MM.1S (cell line): ENCODE measurements around the gene STARD4.

Experiments
- DNase-seq: peaks from one replicate; pipeline ENCODE4 v3.0.0-alpha.2; 2015
- H2AFZ ChIP-seq: fragments of 300-600 bp; sonication (generic); 2 replicates; pipeline ENCODE4 v1.6.0; 2016; ENCODE audit warnings: antibody characterized with exemption, low read length
- H3F3A ChIP-seq: fragments of 300-600 bp; sonication (generic); 2 replicates; pipeline ENCODE4 v1.6.1; 2016; ENCODE audit warnings: mild to moderate bottlenecking, antibody characterized with exemption, low read length, moderate library complexity, mixed read lengths; ENCODE audit not compliant: insufficient read depth
- H3K27ac ChIP-seq: fragments of 300-600 bp; sonication (generic); 2 replicates; pipeline ENCODE4 v1.5.1; 2016; ENCODE audit warnings: mild to moderate bottlenecking, low read length
- H3K27me3 ChIP-seq: fragments of 300-600 bp; sonication (generic); replicated peaks from 2 replicates; pipeline ENCODE4 v1.6.0; 2016; ENCODE audit warnings: low read length; ENCODE audit not compliant: insufficient read depth
- H3K36me3 ChIP-seq: fragments of 300-600 bp; sonication (generic); replicated peaks from 2 replicates; pipeline ENCODE4 v1.6.1; 2016; ENCODE audit warnings: mild to moderate bottlenecking, low read length, mixed read lengths; ENCODE audit not compliant: insufficient read depth
- H3K4me1 ChIP-seq: fragments of 300-600 bp; sonication (generic); 2 replicates; pipeline ENCODE4 v1.6.1; 2016; ENCODE audit warnings: low read length, mixed read lengths
- H3K4me2 ChIP-seq: fragments of 300-600 bp; sonication (generic); 2 replicates; pipeline ENCODE4 v1.6.0; 2016; ENCODE audit warnings: low read depth, low read length
- H3K4me3 ChIP-seq: fragments of 300-600 bp; sonication (generic); 2 replicates; pipeline ENCODE4 v1.5.1; 2016; ENCODE audit warnings: low read length, mixed read lengths
- H3K79me2 ChIP-seq: fragments of 300-600 bp; sonication (generic); 2 replicates; pipeline ENCODE4 v1.6.1; 2016; ENCODE audit warnings: mixed run types, low read length, mixed read lengths
- H3K9ac ChIP-seq: fragments of 300-600 bp; sonication (generic); 2 replicates; pipeline ENCODE4 v1.6.1; 2016; ENCODE audit warnings: low read length, mixed read lengths
- H3K9me2 ChIP-seq: fragments of 300-600 bp; sonication (generic); replicated peaks from 2 replicates; pipeline ENCODE4 v1.6.1; 2016; ENCODE audit warnings: mild to moderate bottlenecking, low read length, mixed read lengths; ENCODE audit not compliant: insufficient read depth
- H3K9me3 ChIP-seq: fragments of 300-600 bp; sonication (generic); replicated peaks from 2 replicates; pipeline ENCODE4 v1.6.1; 2016; ENCODE audit warnings: mild to moderate bottlenecking, low read length, mixed read lengths; ENCODE audit not compliant: insufficient read depth
- H4K20me1 ChIP-seq: fragments of 300-600 bp; sonication (generic); 2 replicates; pipeline ENCODE4 v1.6.1; 2016; ENCODE audit warnings: mild to moderate bottlenecking, low read length, moderate library complexity, mixed read lengths; ENCODE audit not compliant: insufficient read depth
- EZH2 ChIP-seq: fragments of 300-600 bp; sonication (generic); optimal IDR thresholded peaks from 2 replicates; pipeline ENCODE3; 2017; ENCODE audit warnings: low read depth, mild to moderate bottlenecking, antibody characterized with exemption, low read length, mixed read lengths
- EZH2phosphoT487 ChIP-seq: fragments of 300-600 bp; sonication (generic); IDR thresholded peaks from 2 replicates; pipeline ENCODE4 v1.6.1; 2018; ENCODE audit warnings: antibody characterized with exemption, low read length
- TF ChIP-seq, protein P1 (sequence below): fragments of 300-600 bp; sonication (generic); IDR thresholded peaks from 2 replicates; pipeline ENCODE4 v1.5.1; 2016; ENCODE audit warnings: antibody characterized with exemption, low read length, mixed read lengths

The STARD4 gene

DNA sequence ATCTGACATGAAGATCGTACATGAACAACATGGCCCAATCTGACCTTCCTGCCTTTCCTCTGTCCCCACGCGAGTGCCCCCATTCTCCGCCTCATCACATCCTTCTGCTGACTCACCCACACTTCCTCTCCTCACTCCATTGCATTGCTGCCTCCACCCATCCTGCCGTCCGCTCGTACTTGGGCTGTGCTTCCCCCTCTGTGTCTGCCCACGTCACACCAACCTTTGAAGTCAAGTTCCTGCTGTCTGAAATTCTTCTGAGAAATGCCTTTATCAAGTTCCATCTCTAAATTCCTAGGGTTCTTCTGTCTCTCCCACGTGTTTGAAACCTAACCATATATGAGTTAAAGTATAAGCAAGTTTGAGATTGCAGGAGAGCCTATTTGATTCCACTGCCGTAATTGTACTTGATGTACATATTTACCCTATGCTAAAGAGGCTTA lies 18.0 kb upstream of the STARD4 start:
- H2AFZ ChIP-seq: no peak overlapping the region
- H3F3A ChIP-seq: no peaks in the 10 kb centered on the region
- no peak overlapping the region for H3K4me2 ChIP-seq
- no peak overlapping the region for H3K27ac ChIP-seq
- DNase-seq: no peak
- H3K4me1 ChIP-seq: no peaks in the 10 kb centered on the region
- H3K4me3 ChIP-seq: no peak overlapping the region
- H3K9ac ChIP-seq: no peak overlapping the region
- TF ChIP-seq EZH2phosphoT487: no peak
- TF ChIP-seq EZH2: no peak
- no peaks in the 10 kb centered on the region for H3K36me3 ChIP-seq
- H4K20me1 ChIP-seq: no peaks in the 10 kb centered on the region
- no peaks in the 10 kb centered on the region for H3K27me3 ChIP-seq
- no peaks in the 10 kb centered on the region for H3K9me2 ChIP-seq
- no peaks in the 10 kb centered on the region for H3K79me2 ChIP-seq
- no peaks in the 10 kb centered on the region for H3K9me3 ChIP-seq

DNA sequence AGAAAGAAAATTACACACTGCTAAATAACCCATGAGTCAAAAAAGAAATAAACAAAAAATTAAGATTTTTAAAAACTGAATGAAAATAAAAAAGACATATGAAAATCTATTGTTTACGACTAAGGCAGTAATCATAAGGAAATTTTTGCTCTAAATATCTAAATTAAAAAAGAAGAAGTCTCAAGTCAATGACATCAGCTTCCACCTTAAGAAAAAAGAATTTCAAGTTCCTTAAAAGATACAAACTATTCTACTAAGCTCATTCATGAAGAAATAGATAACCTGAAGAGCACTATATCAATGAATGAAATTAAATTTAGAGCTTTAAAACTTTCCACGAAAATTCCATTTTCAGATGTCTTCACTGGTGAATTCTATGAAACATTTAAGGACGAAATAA lies 15.7 kb upstream of the STARD4 start:
- Histone ChIP-seq H3K4me2 (no peak overlapping the region), H3K27me3 (no peaks in the 10 kb centered on the region), H3F3A (no peaks in the 10 kb centered on the region), H3K4me3 (no peak overlapping the region), H2AFZ (no peak overlapping the region), H3K9me3 (no peaks in the 10 kb centered on the region), H3K79me2 (no peaks in the 10 kb centered on the region), H3K4me1 (no peaks in the 10 kb centered on the region), H3K36me3 (no peaks in the 10 kb centered on the region), H3K9ac (no peak overlapping the region), H3K27ac (no peak overlapping the region), H4K20me1 (no peaks in the 10 kb centered on the region), H3K9me2 (no peaks in the 10 kb centered on the region)
- no peak for DNase-seq
- TF ChIP-seq, protein P1, sequence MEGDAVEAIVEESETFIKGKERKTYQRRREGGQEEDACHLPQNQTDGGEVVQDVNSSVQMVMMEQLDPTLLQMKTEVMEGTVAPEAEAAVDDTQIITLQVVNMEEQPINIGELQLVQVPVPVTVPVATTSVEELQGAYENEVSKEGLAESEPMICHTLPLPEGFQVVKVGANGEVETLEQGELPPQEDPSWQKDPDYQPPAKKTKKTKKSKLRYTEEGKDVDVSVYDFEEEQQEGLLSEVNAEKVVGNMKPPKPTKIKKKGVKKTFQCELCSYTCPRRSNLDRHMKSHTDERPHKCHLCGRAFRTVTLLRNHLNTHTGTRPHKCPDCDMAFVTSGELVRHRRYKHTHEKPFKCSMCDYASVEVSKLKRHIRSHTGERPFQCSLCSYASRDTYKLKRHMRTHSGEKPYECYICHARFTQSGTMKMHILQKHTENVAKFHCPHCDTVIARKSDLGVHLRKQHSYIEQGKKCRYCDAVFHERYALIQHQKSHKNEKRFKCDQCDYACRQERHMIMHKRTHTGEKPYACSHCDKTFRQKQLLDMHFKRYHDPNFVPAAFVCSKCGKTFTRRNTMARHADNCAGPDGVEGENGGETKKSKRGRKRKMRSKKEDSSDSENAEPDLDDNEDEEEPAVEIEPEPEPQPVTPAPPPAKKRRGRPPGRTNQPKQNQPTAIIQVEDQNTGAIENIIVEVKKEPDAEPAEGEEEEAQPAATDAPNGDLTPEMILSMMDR: no peak
- TF ChIP-seq EZH2phosphoT487 (no peak), EZH2 (no peak)

DNA sequence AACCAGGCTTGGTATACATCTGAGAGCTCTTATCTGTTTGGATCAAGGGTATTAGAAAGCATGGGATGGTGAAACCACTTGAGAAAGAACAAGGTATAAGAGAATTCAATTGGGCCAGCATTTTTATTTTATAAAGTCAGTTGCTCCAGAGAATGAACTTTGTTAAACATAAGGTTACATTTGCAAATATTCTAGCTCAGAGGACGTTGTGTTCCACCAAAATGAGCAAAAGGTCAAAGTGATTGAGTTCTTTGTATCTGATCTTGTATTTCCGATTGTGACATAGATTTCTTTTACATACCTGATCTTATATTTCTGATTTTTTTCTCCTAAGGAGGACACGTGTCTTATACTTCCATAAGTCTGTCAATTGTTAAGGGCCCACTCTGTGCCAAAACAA lies 8.6 kb upstream of the STARD4 start:
- no peaks in the 10 kb centered on the region for H3K79me2 ChIP-seq
- H3K27me3 ChIP-seq: no peaks in the 10 kb centered on the region
- H3K9ac ChIP-seq: no peak overlapping the region
- no peaks in the 10 kb centered on the region for H3F3A ChIP-seq
- no peak overlapping the region for H3K27ac ChIP-seq
- no peaks in the 10 kb centered on the region for H3K4me1 ChIP-seq
- no peaks in the 10 kb centered on the region for H3K9me2 ChIP-seq
- TF ChIP-seq EZH2phosphoT487 (no peak), EZH2 (no peak)
- TF ChIP-seq, protein P1: no peak
- H3K4me2 ChIP-seq: no peak overlapping the region
- no peak overlapping the region for H3K4me3 ChIP-seq
- H3K9me3 ChIP-seq: no peaks in the 10 kb centered on the region
- no peaks in the 10 kb centered on the region for H3K36me3 ChIP-seq
- H4K20me1 ChIP-seq: no peaks in the 10 kb centered on the region
- no peak overlapping the region for H2AFZ ChIP-seq
- no peak for DNase-seq

DNA sequence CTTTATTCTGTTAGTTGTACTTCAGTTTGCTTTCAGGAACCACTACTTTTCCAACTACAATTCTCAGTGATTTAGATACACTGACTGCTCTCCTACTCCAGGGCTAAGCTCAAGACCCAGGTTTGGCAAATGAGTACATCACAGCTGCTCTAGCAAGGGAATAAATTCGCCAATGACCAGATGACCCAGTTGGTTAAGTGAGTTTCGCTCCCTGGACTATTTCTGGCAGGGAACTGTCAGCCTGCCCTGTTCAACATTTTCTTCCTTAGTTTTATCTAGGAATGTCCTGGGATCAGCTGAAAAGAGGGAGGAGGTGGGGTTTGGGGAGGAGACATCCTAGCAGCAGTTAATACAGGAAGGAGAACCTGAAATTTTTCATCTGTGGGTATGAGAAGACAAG lies 6.4 kb upstream of the STARD4 start:
- Histone ChIP-seq H3K27ac (no peak overlapping the region), H3K4me1 (no peaks in the 10 kb centered on the region), H3K4me2 (no peak overlapping the region), H4K20me1 (no peaks in the 10 kb centered on the region), H3F3A (no peaks in the 10 kb centered on the region), H3K9me2 (no peaks in the 10 kb centered on the region), H2AFZ (no peak overlapping the region), H3K9ac (no peak overlapping the region), H3K79me2 (no peaks in the 10 kb centered on the region), H3K4me3 (no peak overlapping the region), H3K27me3 (no peaks in the 10 kb centered on the region), H3K36me3 (no peaks in the 10 kb centered on the region), H3K9me3 (no peaks in the 10 kb centered on the region)
- DNase-seq: no peak
- TF ChIP-seq, protein P1: no peak
- TF ChIP-seq EZH2phosphoT487: no peak
- TF ChIP-seq EZH2: no peak
